Stimulated activated CD8-positive, alpha-beta memory T cell treated with anti-CD3 and anti-CD28 coated beads, Interleukin-15, amount 100 ng/mL, for 24 hours (primary cell): ENCODE results near the gene WNT9A.
"Not testable (repeated sequence)": the region's sequence is repeated elsewhere in the genome, so short reads cannot be mapped to it uniquely, and the experiment has no call there.

Source experiments
- DNase-seq: peaks from one replicate; pipeline ENCODE4 v3.0.0-alpha.2; 2020; ENCODE audit warnings: low read depth

WNT9A gene

GRCh38 chr1:227886503-227886961 lies 61.2 kb downstream of the WNT9A start:
- DNase-seq = no peak

- no peak for DNase-seq
These were observed 61.9 kb downstream of the WNT9A start for GRCh38 chr1:227885648-227886502.

GRCh38 chr1:227885135-227885647 lies 62.5 kb downstream of the WNT9A start:
- DNase-seq = no peak

- DNase-seq = no peak
These were observed 63.2 kb downstream of the WNT9A start for GRCh38 chr1:227884370-227885134.

GRCh38 chr1:227883641-227884301 lies 64.0 kb downstream of the WNT9A start:
- no peak for DNase-seq

GRCh38 chr1:227883073-227883520 lies 64.6 kb downstream of the WNT9A start:
- no peak for DNase-seq

- no peak for DNase-seq
These were observed 67.3 kb downstream of the WNT9A start for GRCh38 chr1:227880342-227880924.

- DNase-seq = not testable (repeated sequence)
These were observed 69.9 kb downstream of the WNT9A start for GRCh38 chr1:227877810-227878209.

GRCh38 chr1:227871892-227872291 lies 75.8 kb downstream of the WNT9A start:
- not testable (repeated sequence) for DNase-seq

- DNase-seq = no peak
These were observed 77.4 kb downstream of the WNT9A start for GRCh38 chr1:227870366-227870765.

GRCh38 chr1:227869851-227870305 lies 77.9 kb downstream of the WNT9A start:
- DNase-seq = no peak

GRCh38 chr1:227869279-227869842 lies 78.4 kb downstream of the WNT9A start:
- DNase-seq = no peak
